ENCODE measurements around the gene DGLUCY. TPM values are rescaled to one million over a fixed set of nuclear protein-coding genes. Genes with fewer than 3 reads are reported as not detected.

The DGLUCY gene
- total and polyA plus RNA-seq, 2 of the 13 experiments (the other 11 are each of a cell fraction or from before 2014, with no cell fraction given) = 14.8 to 36.3 TPM

- ChIA-PET CTCF (ENCODE audit: low intra/inter-chr PET ratio, low total read pairs) (no interaction called here), POLR2A (no interaction called here)
- intact Hi-C loops (cut with micrococcal nuclease; ENCODE audit: unreplicated experiment) = no loop called here
- Histone ChIP-seq H3K27me3 (ENCODE audit: control insufficient read depth in 1 of 2, insufficient read depth in 2 of 2, low read length in 2 of 2) (no peaks in the 10 kb centered on the region), H3K4me3 (replicated peaks in 1 of 3; ENCODE audit: insufficient read depth in 1 of 3, low read depth in 2 of 3, low read length in 3 of 3) (no peak overlapping the region), H3K4me2 (ENCODE audit: low read depth, low read length) (no peak overlapping the region), H3K36me3 (replicated peaks in 1 of 2; ENCODE audit: control insufficient read depth in 1 of 2, insufficient read depth in 2 of 2, low read length in 2 of 2) (peaks cover 3 to 9% of the 10 kb centered on the region in 2 experiments; a peak in 4 of 5 replicates), H3K9ac (ENCODE audit: insufficient read depth, low read depth, low read length) (no peak overlapping the region), H3K27ac (ENCODE audit: extremely low read length, insufficient read depth, low read length) (no peak overlapping the region), H3K9me3 (ENCODE audit: low read length) (no peaks in the 10 kb centered on the region), H2AFZ (ENCODE audit: low read length) (no peak overlapping the region), H4K20me1 (ENCODE audit: insufficient read depth, low read length) (peaks cover 6% of the 10 kb centered on the region; the same call in 1 of the 2 replicates), H3K4me1 (ENCODE audit: insufficient read depth, low read length) (peaks cover 59% of the 10 kb centered on the region), H3K79me2 (ENCODE audit: insufficient read depth, low read length) (no peaks in the 10 kb centered on the region)
- no TSS peak for BruUV-seq (replicated peaks)
- in situ Hi-C loops (cut with HindIII; ENCODE audit: extremely low pct_ligation_motif_present, low pct_unique_long_range_greater_than_20kb) = no loop called here
- no peak for DNase-seq (ENCODE audit: low spot score)
- ATAC-seq = no peak
- no peak for FAIRE-seq
- 98% methylated on average over 8 of the region's 9 CpGs for WGBS (ENCODE audit: low lambda C conversion rate)
- TF ChIP-seq HMG20A (CRISPR knock-in tag; IDR thresholded peaks at IDR 0.05; ENCODE audit: borderline replicate concordance) (no peak), YEATS4 (CRISPR knock-in tag; IDR thresholded peaks at IDR 0.05; ENCODE audit: borderline replicate concordance) (no peak), SIX4 (CRISPR knock-in tag; IDR thresholded peaks at IDR 0.05) (no peak), GFI1 (CRISPR knock-in tag; IDR thresholded peaks at IDR 0.05; ENCODE audit: borderline replicate concordance) (no peak), ZNF572 (CRISPR knock-in tag; IDR thresholded peaks at IDR 0.05) (no peak), ZNF773 (CRISPR knock-in tag; IDR thresholded peaks at IDR 0.05; ENCODE audit: borderline replicate concordance) (no peak), ZSCAN22 (CRISPR knock-in tag; IDR thresholded peaks at IDR 0.05) (no peak), PAF1 (CRISPR knock-in tag; IDR thresholded peaks at IDR 0.05) (no peak), TGIF2 (CRISPR knock-in tag; IDR thresholded peaks at IDR 0.05) (no peak), RCOR2 (CRISPR knock-in tag; IDR thresholded peaks at IDR 0.05) (no peak), HMG20B (CRISPR knock-in tag; conservative IDR thresholded peaks at IDR 0.05) (no peak), POLR2AphosphoS5 (IDR thresholded peaks at IDR 0.05; ENCODE audit: low read depth, low read length) (no peak), ZNF761 (CRISPR knock-in tag; conservative IDR thresholded peaks at IDR 0.05) (no peak)
- TF ChIP-seq, protein P1, sequence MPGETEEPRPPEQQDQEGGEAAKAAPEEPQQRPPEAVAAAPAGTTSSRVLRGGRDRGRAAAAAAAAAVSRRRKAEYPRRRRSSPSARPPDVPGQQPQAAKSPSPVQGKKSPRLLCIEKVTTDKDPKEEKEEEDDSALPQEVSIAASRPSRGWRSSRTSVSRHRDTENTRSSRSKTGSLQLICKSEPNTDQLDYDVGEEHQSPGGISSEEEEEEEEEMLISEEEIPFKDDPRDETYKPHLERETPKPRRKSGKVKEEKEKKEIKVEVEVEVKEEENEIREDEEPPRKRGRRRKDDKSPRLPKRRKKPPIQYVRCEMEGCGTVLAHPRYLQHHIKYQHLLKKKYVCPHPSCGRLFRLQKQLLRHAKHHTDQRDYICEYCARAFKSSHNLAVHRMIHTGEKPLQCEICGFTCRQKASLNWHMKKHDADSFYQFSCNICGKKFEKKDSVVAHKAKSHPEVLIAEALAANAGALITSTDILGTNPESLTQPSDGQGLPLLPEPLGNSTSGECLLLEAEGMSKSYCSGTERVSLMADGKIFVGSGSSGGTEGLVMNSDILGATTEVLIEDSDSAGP (CRISPR knock-in tag; IDR thresholded peaks at IDR 0.05; ENCODE audit: borderline replicate concordance) = no peak
These were observed 39.5 kb downstream of the DGLUCY start for GRCh38 chr14:91153360-91153759.

Data from HepG2 (cell line).